Sigmoid colon (tissue), 4 donors: Measurements from ENCODE around the gene SORT1.

Source experiments
- EP300 ChIP-seq, 4 donors: sonication (generic); formaldehyde crosslinking; IDR thresholded peaks; one replicate each; pipeline ENCODE4 v1.6.1; 2017; ENCODE audit warnings: antibody characterized with exemption in 4 of 4
- POLR2A ChIP-seq, 2 donors: fragments of 450-650 bp; IDR thresholded peaks; one replicate each; pipeline ENCODE4 v1.6.1; 2016; ENCODE audit warnings: antibody characterized with exemption in 2 of 2, mild to moderate bottlenecking in 2 of 2, moderate library complexity in 2 of 2
- POLR2AphosphoS5 ChIP-seq, 4 donors: sonication (generic); formaldehyde crosslinking; IDR thresholded peaks; one replicate each; pipeline ENCODE4 v1.6.1; 2017; ENCODE audit warnings: antibody characterized with exemption in 4 of 4
- TF ChIP-seq, protein P1 (sequence below), 4 experiments: fragments of 450-650 bp in 3 of 4; fragments of 200-600 bp in 1 of 4; IDR thresholded peaks; one replicate each; pipeline ENCODE4 v1.5.1; 2016 to 2019; ENCODE audit warnings: antibody characterized with exemption in 4 of 4, mild to moderate bottlenecking in 3 of 4, moderate library complexity in 2 of 4

GRCh38 chr1:109292364-109292763 is 105.4 kb downstream of the SORT1 start:
- TF ChIP-seq, protein P1, sequence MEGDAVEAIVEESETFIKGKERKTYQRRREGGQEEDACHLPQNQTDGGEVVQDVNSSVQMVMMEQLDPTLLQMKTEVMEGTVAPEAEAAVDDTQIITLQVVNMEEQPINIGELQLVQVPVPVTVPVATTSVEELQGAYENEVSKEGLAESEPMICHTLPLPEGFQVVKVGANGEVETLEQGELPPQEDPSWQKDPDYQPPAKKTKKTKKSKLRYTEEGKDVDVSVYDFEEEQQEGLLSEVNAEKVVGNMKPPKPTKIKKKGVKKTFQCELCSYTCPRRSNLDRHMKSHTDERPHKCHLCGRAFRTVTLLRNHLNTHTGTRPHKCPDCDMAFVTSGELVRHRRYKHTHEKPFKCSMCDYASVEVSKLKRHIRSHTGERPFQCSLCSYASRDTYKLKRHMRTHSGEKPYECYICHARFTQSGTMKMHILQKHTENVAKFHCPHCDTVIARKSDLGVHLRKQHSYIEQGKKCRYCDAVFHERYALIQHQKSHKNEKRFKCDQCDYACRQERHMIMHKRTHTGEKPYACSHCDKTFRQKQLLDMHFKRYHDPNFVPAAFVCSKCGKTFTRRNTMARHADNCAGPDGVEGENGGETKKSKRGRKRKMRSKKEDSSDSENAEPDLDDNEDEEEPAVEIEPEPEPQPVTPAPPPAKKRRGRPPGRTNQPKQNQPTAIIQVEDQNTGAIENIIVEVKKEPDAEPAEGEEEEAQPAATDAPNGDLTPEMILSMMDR (IDR thresholded peaks at IDR 0.05) = no peak
- no peak for TF ChIP-seq EP300 (IDR thresholded peaks at IDR 0.05)
- no peak for TF ChIP-seq POLR2A (IDR thresholded peaks at IDR 0.05)
- no peak for TF ChIP-seq POLR2AphosphoS5 (IDR thresholded peaks at IDR 0.05)
